ENCODE measurements around the gene MTFP1.
"Not testable (repeated sequence)": the region's sequence is repeated elsewhere in the genome, so short reads cannot be mapped to it uniquely, and the experiment has no call there.

MTFP1 gene

GRCh38 chr22:30457981-30458380, 32.4 kb downstream of the MTFP1 start:
- no peak for DNase-seq

- no peak for DNase-seq
Observed at GRCh38 chr22:30459181-30460052, 33.8 kb downstream of the MTFP1 start.

DNA sequence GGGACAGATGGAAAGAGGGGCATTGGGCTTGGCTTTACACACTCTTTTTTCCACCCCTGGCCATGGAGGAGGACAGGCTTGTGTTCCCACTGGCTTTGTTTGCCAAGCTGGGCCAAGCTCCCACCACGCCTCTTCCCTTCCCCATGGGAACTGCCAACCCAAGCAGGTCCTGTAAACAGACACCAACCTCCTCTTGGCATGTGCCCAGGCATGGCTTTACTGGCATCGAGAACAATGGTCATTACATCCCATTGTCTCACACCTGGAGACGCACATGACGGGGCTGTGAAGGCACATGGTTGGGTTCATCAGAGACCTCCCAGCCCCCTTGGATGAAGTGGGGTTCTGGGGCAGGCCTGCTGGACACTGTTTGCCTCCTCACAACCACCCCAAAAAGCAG, 34.6 kb downstream of the MTFP1 start:
- no peak for DNase-seq

GRCh38 chr22:30460555-30460954, 35.0 kb downstream of the MTFP1 start:
- DNase-seq, result not testable (repeated sequence)

- no peak for DNase-seq
Observed at GRCh38 chr22:30469165-30469564, 43.6 kb downstream of the MTFP1 start.

GRCh38 chr22:30470655-30471054, 45.1 kb downstream of the MTFP1 start:
- DNase-seq, result no peak

- no peak for DNase-seq
Observed at GRCh38 chr22:30471616-30472318, 46.2 kb downstream of the MTFP1 start, which contains the start of gene SEC14L3. Gene SEC14L3 (minus strand): TSS chr22:30472017. CDS start chr22:30471958, 59 bp downstream.

GRCh38 chr22:30472994-30473720, 47.6 kb downstream of the MTFP1 start:
- DNase-seq, result no peak

GRCh38 chr22:30474121-30474520, 48.6 kb downstream of the MTFP1 start:
- no peak for DNase-seq

DNA sequence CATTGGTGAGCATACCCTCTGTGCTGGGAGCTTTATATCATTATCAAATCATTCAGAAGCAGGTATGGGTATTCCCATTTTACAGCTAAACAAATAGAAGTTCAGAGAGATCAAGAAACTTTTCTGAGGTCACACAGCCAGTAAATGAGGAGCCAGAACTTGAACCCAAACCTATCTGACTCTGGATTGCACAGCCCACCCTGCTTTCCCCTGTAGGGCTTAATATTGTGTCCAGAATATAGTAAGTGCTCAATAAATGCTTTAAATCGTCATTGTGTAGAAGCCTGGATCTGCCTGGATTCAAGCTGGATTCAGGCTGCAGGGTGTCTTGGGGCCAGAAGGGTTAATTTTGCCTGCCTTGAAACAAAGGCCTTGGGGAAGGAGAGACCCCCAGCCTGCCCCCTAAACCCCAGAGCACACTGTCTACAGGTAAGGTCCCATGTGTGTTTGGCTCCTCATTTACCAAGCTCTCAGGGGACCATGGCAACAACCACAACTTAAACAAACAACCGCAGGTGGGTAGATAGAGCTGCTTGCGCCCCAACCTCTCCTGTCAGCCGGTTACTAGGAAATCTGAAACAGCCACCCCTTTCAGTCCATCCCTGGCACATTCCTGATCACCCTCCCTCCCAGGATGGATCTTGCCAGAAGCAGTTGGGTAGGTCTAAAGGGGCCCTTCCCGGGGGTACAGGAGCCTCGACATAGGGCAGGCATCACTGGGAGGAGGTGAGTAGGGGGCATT, 49.3 kb downstream of the MTFP1 start:
- peak; percentile 5 for DNase-seq
